ENCODE results near the gene TAGAP. TPM values are rescaled to one million over a fixed set of nuclear protein-coding genes. Genes with fewer than 3 reads are reported as not detected.

Gene TAGAP
- total RNA-seq, 1 experiment from 2014 or later: 0.22 TPM

- TF ChIP-seq, protein P1, sequence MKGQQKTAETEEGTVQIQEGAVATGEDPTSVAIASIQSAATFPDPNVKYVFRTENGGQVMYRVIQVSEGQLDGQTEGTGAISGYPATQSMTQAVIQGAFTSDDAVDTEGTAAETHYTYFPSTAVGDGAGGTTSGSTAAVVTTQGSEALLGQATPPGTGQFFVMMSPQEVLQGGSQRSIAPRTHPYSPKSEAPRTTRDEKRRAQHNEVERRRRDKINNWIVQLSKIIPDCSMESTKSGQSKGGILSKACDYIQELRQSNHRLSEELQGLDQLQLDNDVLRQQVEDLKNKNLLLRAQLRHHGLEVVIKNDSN (CRISPR knock-in tag; IDR thresholded peaks at IDR 0.05): no peak
- TF ChIP-seq FOXJ3 (CRISPR knock-in tag; IDR thresholded peaks at IDR 0.05; ENCODE audit: borderline replicate concordance): no peak
- no peak for TF ChIP-seq TEAD1 (CRISPR knock-in tag; IDR thresholded peaks at IDR 0.05)
- no peak for TF ChIP-seq KAT7 (CRISPR knock-in tag; IDR thresholded peaks at IDR 0.05; ENCODE audit: borderline replicate concordance)
- TF ChIP-seq ERG (CRISPR knock-in tag; IDR thresholded peaks at IDR 0.05): no peak
- TF ChIP-seq MYBL2 (CRISPR knock-in tag; IDR thresholded peaks at IDR 0.05): no peak
- no peak for TF ChIP-seq MAX (CRISPR knock-in tag; IDR thresholded peaks at IDR 0.05)
- TF ChIP-seq ARID4B (CRISPR knock-in tag; IDR thresholded peaks at IDR 0.05; ENCODE audit: borderline replicate concordance): no peak
- no peak for TF ChIP-seq SP1 (CRISPR knock-in tag; conservative IDR thresholded peaks at IDR 0.05)
- TF ChIP-seq, protein P2, sequence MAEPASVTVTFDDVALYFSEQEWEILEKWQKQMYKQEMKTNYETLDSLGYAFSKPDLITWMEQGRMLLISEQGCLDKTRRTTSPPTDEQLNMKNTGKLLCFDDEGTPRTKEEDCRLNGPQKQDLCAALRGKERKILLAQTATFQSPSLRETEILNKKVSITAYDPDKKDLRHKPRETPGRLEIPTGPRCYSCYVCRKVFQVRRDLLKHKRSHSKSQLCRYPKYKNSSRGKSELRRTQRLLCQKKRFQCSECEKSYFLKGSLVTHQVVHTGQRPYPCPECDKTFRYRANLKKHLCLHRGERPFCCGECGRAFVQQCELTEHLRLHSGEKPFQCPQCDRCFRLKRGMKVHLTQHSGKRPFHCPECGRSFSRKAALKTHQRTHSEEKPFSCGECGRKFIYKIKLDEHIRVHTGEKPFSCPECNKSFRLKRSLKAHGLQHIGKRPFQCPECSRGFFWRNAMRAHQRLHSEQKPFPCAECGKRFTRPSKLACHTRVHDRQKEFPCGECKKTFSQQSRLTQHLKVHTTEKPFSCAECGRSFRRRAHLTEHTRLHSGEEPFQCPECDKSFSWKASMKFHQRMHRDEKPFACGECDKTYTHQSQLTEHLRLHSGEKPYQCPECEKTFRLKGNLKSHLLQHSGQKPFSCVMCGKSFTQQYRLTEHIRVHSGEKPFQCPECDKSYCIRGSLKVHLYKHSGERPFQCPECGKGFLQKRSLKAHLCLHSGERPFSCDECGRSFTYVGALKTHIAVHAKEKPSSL (CRISPR knock-in tag; conservative IDR thresholded peaks at IDR 0.05): no peak
- TF ChIP-seq JAZF1 (CRISPR knock-in tag; IDR thresholded peaks at IDR 0.05): no peak
Observed at GRCh38 chr6:158987657-158988056, 57.1 kb downstream of the TAGAP start (continued).

Other genes with a start within 250 kb of the TAGAP start
- gene EZR, start 225.6 kb downstream of the TAGAP start, total RNA-seq (2021): 194 to 215 TPM (median 199 TPM) in 3 replicates
- 2.4 to 3.2 TPM (median 2.7 TPM) in 3 replicates for gene RSPH3, start 44.8 kb downstream of the TAGAP start, total RNA-seq (2021)
- 0.23 to 0.44 TPM (median 0.34 TPM) in 3 replicates for gene FNDC1, start 124.4 kb upstream of the TAGAP start, total RNA-seq (2021)

Data from WTC11 (cell line).